ENCODE measurements around the gene FTO. TPM values are rescaled to one million over a fixed set of nuclear protein-coding genes. Genes with fewer than 3 reads are reported as not detected.

Gene FTO
- total RNA-seq, 4 donors from 2014 or later: 62.0 to 90.1 (median 75.1) TPM

- Histone ChIP-seq H3K9me3 (no peaks in the 10 kb centered on the region), H3K36me3 (peaks cover 0 to 33% of the 10 kb centered on the region in 2 donors)
These were observed 110.8 kb downstream of the FTO start for GRCh38 chr16:53814801-53815200.

GRCh38 chr16:53816211-53816836 is 112.4 kb downstream of the FTO start:
- intact Hi-C loops (cut with DNase I; ENCODE audit: low total_unique reads): no loop called here

More at GRCh38 chr16:53814801-53815200, 110.8 kb downstream of the FTO start:
- TF ChIP-seq POLR2A (IDR thresholded peaks at IDR 0.05) (no peak), CTCF (IDR thresholded peaks at IDR 0.05 in 4 of 5, conservative IDR thresholded peaks at IDR 0.05 in 1 of 5) (no peak)
- H3K27me3 ChIP-seq: no peaks in the 10 kb centered on the region
- H3K4me1 ChIP-seq: peaks cover 9 to 16% of the 10 kb centered on the region in 2 donors
- in situ Hi-C loops (cut with MboI; ENCODE audit: low sequenced_read_pairs in 4 of 4): no loop called here
- H3K27ac ChIP-seq: no peak overlapping the region
- DNase-seq (no peak), ATAC-seq (no peak)
- H3K4me3 ChIP-seq: no peak overlapping the region
- intact Hi-C loops (cut with DNase I; ENCODE audit: low total_unique reads): no loop called here

DNA sequence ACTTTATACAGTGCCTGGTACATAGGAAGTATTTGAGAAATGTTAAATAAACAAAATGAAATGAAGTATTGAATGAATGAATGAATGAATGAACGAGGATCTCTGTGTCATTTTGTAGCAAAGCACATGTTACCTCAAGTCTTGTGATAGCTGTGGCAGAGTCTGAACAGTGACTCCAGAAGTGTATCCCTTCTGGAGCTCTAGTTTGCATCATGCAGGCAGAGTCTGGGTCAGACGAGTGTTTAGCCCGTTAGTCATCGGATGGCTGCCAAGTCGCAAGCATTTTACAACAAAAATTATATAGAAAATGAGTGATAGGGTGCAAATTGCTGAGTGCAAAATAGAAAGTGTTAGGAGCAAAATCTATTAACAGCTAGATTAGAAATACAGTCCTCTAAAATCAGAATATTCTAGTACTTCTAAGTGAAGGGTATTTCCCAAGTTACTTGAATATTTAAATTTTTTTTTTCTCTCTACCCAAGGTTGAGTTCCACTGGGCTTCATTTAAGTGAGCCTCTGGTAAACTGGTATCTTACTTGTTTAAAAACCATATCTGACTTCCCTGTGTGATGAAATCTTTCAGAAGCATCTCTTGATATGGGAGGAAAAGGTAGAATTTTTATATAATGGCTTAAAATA is 113.3 kb downstream of the FTO start:
- no peak overlapping the region for H3K4me3 ChIP-seq
- no peaks in the 10 kb centered on the region for H3K9me3 ChIP-seq
- H3K36me3 ChIP-seq: peaks cover 0 to 21% of the 10 kb centered on the region in 2 donors
- H3K27ac ChIP-seq: no peak overlapping the region
- peaks cover 15 to 29% of the 10 kb centered on the region in 2 donors for H3K4me1 ChIP-seq
- intact Hi-C loops (cut with DNase I; ENCODE audit: low total_unique reads): no loop called here
- peak; percentile 30 to 71 for ATAC-seq
- DNase-seq: peak in 1 of 2 donors; percentile 12
- H3K27me3 ChIP-seq: no peaks in the 10 kb centered on the region
- TF ChIP-seq POLR2A (IDR thresholded peaks at IDR 0.05) (no peak), CTCF (IDR thresholded peaks at IDR 0.05 in 4 of 5, conservative IDR thresholded peaks at IDR 0.05 in 1 of 5) (no peak)
- in situ Hi-C loops (cut with MboI; ENCODE audit: low sequenced_read_pairs in 4 of 4): no loop called here

More at GRCh38 chr16:53816211-53816836, 112.4 kb downstream of the FTO start:
- no peaks in the 10 kb centered on the region for H3K27me3 ChIP-seq
- no peak for TF ChIP-seq CTCF (IDR thresholded peaks at IDR 0.05 in 4 of 5, conservative IDR thresholded peaks at IDR 0.05 in 1 of 5)
- TF ChIP-seq POLR2A (IDR thresholded peaks at IDR 0.05): no peak
- in situ Hi-C loops (cut with MboI; ENCODE audit: low sequenced_read_pairs in 4 of 4): no loop called here
- H3K27ac ChIP-seq: no peak overlapping the region
- DNase-seq (no peak), ATAC-seq (no peak)
- H3K36me3 ChIP-seq: peaks cover 0 to 30% of the 10 kb centered on the region in 2 donors
- H3K9me3 ChIP-seq: no peaks in the 10 kb centered on the region
- H3K4me3 ChIP-seq: no peak overlapping the region
- peaks cover 9 to 20% of the 10 kb centered on the region in 2 donors for H3K4me1 ChIP-seq

DNA sequence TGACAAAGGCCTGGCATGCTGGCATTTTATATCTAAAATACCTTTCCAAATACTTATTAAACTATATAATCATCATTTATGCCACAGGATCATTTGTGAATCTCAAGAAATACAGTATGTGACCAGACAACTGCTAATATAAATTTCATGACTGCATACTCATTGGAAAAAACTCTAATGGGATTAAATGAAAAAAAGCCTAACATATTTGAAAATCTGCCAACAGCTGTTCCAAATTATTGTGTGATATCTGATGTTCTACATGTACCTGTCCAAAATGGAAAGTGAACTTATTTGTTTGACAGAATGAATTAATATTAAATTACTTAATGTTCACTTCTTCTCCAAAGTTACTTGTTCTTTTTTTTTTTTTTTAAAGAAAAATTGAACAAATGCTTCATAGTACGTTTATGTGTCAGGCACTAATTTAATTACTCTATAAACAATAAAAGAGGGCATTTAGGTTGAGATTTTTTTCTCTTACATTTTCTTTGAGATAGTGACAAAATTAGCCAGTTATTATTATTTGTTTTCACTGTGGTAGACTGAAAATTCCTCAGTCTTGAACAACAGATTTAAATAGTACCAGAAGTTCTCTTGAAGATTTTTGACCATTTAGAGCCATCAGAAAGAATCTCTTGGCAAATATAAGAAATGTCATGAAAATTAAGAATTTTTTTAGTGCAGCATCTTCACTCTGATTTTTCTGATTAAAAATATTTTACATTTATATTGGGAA is 114.0 kb downstream of the FTO start:
- H3K27ac ChIP-seq: no peak overlapping the region
- no peaks in the 10 kb centered on the region for H3K27me3 ChIP-seq
- H3K4me3 ChIP-seq: no peak overlapping the region
- intact Hi-C loops (cut with DNase I; ENCODE audit: low total_unique reads) (no loop called here), in situ Hi-C loops (cut with MboI; ENCODE audit: low sequenced_read_pairs in 4 of 4) (no loop called here)
- DNase-seq (no peak), ATAC-seq (no peak)
- no peaks in the 10 kb centered on the region for H3K9me3 ChIP-seq
- H3K4me1 ChIP-seq: peaks cover 15 to 30% of the 10 kb centered on the region in 2 donors
- H3K36me3 ChIP-seq: peaks cover 0 to 15% of the 10 kb centered on the region in 2 donors
- no peak for TF ChIP-seq POLR2A (IDR thresholded peaks at IDR 0.05)
- TF ChIP-seq CTCF (IDR thresholded peaks at IDR 0.05 in 4 of 5, conservative IDR thresholded peaks at IDR 0.05 in 1 of 5): no peak

Measured in gastrocnemius medialis (tissue), 4 donors.